GDM1 (cell line): ENCODE results near the gene SLC3A2.

ENCODE experiments used
- DNase-seq: peaks from one replicate; lab custom pipeline; 2025; lab: John Stamatoyannopoulos, UW

SLC3A2 gene

GRCh38 chr11:62880231-62880802 is 379 bp upstream of the SLC3A2 start:
- peak; percentile 37 for DNase-seq

DNA sequence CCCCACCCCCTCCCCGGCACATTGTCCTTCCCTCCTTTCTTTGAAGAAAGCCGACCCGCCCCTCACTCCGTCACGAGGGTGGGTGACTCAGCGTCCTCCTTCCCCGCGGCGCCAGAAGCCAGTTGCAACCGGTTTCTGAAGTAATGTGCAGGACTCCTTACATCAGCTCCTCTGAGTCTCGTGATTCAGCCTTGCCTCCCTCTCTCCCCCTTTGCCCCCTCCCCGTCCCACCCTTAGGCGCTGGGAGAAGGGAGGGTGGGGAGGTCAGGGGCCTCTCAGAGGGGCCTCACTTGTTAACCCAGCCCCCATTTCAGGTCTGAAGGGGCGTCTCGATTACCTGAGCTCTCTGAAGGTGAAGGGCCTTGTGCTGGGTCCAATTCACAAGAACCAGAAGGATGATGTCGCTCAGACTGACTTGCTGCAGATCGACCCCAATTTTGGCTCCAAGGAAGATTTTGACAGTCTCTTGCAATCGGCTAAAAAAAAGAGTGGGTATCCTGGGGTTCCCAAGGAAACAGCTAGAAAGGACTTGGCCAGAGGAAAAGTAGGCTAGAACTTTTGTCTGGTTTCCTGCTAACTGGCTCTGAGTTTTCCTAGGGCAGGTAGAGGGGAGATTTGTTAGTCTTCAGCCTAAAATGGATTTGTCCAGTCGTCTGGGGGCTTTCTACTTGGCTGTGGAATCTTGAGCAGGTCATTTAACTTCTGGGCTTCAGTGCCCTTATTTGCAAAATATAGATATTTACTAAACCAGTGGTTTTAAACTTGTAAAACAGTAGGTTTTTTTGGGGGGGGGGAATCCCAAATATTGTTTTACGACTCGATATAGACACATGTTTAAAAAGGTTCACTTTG is 1.1 kb downstream of the SLC3A2 start:
- peak; percentile 89 for DNase-seq

DNA sequence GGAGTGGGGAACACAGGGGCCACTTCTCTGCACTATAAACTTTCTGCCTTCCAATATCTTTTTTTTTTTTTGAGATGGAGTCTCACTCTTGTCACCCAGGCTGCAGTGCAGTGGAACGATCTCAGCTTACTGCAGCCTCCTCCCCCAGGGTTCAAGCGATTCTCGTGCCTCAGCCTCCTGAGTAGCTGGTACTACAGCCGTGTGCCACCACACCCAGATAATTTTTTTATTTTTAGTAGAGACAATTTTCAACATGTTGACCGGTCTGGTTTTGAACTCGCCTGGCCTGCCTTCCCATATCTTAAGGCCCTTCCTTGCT is 1.7 kb downstream of the SLC3A2 start:
- no peak for DNase-seq

DNA sequence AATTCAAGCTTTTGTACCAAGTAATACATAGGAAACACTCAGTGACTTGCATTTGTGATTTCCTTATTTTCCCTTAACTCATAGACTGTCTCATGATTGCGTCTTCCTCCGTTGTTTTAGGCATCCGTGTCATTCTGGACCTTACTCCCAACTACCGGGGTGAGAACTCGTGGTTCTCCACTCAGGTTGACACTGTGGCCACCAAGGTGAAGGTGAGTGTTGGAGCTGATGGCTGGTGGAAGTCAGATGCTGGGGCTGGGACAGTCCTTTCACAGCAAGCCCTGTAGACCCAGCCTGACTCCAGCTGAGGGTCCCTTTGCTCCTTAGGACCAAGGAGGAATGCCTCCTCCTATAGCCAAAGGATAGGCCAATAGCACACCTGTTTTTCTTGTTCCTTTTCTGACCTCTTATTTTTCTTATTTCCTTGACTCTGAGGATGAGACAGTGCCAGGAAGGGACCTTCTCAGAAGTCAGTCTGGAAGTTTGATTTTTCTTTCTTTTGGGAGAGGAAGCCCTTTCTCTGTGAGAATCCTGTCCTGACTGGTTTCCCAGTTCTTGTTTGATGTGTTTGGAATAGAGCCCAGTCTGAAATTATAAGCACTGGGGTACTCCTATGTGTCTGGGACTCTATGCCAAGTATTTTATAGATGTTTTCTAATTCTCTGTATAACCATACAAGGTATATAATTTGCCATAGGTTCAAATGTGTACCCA is 2.2 kb downstream of the SLC3A2 start:
- no peak for DNase-seq

GRCh38 chr11:62883673-62884072 is 3.0 kb downstream of the SLC3A2 start:
- DNase-seq = no peak

DNA sequence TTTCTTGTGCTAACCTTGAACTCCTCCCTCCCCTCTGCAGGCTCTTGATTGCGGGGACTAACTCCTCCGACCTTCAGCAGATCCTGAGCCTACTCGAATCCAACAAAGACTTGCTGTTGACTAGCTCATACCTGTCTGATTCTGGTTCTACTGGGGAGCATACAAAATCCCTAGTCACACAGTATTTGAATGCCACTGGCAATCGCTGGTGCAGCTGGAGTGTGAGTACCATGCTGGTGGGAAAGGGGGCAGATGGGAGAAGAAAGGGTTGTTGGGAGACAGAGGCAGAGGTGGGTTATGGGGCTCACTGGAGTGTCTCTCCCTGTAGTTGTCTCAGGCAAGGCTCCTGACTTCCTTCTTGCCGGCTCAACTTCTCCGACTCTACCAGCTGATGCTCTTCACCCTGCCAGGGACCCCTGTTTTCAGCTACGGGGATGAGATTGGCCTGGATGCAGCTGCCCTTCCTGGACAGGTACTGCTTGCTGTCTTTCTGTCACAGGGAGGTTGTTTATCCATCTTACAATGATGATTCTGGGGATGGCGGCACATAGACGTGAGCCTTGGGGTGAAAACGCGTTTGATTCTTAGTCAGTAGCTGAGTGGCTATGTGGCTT is 4.5 kb downstream of the SLC3A2 start:
- no peak for DNase-seq

DNA sequence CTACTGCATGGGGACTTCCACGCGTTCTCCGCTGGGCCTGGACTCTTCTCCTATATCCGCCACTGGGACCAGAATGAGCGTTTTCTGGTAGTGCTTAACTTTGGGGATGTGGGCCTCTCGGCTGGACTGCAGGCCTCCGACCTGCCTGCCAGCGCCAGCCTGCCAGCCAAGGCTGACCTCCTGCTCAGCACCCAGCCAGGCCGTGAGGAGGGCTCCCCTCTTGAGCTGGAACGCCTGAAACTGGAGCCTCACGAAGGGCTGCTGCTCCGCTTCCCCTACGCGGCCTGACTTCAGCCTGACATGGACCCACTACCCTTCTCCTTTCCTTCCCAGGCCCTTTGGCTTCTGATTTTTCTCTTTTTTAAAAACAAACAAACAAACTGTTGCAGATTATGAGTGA is 7.7 kb downstream of the SLC3A2 start:
- DNase-seq = no peak

GRCh38 chr11:62889126-62889483 is 8.4 kb downstream of the SLC3A2 start:
- no peak for DNase-seq

GRCh38 chr11:62889484-62890437 is 9.1 kb downstream of the SLC3A2 start:
- no peak for DNase-seq

DNA sequence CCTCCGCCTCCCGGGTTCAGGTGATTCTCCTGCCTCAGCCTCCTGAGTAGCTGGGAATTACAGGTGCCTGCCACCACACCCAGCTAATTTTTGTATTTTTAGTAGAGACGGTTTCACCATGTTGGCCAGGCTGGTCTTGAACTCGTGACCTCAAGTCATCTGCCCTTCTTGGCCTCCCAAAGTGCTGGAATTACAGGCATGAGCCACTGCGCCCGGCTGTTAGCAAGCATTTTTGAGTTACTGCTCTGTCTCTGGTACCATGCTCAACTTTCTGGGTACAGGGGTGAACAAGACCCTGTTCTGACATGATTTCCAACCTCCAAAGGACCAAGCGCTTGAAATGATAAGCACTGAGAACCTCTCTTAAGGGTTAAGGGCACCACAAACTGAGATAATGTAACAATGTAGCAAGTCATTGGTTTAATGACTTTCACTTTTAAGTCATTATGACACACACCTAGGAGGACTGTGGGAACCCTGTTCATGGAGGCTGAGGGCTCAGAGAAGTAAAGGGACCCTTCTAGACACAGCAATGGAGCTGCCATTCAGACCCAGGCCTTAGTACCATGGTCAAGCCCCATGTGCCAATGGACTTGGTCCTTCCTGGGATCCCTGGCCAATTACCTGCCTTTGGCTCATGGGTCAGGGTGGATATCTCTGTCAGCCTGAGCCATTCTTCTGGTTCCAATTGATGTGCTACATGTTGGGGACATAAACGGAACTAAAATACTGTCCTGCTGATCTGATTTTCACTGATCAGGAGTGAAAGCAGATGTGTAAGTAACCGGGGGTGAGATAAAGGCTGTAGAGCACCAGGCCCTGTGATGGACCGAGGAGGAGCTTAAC is 11.6 kb downstream of the SLC3A2 start:
- no peak for DNase-seq

DNA sequence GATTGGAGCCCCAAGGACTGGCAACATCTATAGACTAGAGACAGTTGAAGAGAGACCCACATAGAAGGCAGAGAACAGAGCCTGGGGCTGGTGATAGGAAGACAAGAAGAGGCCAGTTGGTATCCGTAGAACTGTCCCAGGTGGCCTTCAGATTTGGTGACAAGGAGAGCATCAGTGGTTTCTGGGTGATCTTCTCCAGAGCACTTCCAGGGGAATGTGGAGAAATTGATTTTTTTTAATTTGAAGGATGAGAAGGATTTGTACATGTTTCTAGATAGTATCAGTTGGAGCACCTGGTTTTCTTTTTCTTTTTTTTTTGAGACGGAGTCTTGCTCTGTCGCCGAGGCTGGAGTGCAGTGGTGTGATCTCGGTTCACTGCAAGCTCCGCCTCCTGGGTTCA is 14.8 kb downstream of the SLC3A2 start:
- DNase-seq = no peak

GRCh38 chr11:62896049-62896448 is 15.4 kb downstream of the SLC3A2 start:
- no peak for DNase-seq

- DNase-seq = no peak
These were observed 16.6 kb downstream of the SLC3A2 start for GRCh38 chr11:62897311-62897710.

- DNase-seq = no peak
These were observed 17.3 kb downstream of the SLC3A2 start for GRCh38 chr11:62898027-62898426.

DNA sequence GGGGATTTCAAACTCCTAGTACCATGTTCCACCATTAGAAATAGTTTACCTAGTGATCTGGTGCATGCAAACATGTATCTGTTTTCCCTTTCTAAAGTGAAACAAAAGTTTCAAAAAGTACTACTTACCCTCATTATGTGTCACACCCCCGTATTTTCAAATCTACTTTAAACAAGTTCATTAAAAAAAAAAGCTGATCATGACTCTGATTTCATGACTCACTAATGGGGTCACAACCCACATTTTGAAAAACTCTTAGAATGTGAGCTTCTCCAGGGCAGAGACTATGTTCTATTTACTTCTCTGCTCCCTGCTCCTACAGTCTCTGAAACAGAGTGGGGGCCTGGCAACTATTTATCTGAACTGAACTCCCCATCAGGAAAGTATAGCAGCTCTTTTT is 22.2 kb downstream of the SLC3A2 start:
- no peak for DNase-seq

GRCh38 chr11:62905296-62905695 is 24.6 kb downstream of the SLC3A2 start:
- no peak for DNase-seq

- DNase-seq = peak; percentile 55
These were observed 25.3 kb downstream of the SLC3A2 start for GRCh38 chr11:62905927-62906531.

- no peak for DNase-seq
These were observed 27.9 kb downstream of the SLC3A2 start for GRCh38 chr11:62908468-62909072.

- DNase-seq = no peak
These were observed 28.6 kb downstream of the SLC3A2 start for GRCh38 chr11:62909107-62909894.
